ENCODE measurements around the gene HOXB4.
A peak's percentile ranks its signal among the peaks of the same experiment; 100 is the strongest.

HOXB4 gene

DNA sequence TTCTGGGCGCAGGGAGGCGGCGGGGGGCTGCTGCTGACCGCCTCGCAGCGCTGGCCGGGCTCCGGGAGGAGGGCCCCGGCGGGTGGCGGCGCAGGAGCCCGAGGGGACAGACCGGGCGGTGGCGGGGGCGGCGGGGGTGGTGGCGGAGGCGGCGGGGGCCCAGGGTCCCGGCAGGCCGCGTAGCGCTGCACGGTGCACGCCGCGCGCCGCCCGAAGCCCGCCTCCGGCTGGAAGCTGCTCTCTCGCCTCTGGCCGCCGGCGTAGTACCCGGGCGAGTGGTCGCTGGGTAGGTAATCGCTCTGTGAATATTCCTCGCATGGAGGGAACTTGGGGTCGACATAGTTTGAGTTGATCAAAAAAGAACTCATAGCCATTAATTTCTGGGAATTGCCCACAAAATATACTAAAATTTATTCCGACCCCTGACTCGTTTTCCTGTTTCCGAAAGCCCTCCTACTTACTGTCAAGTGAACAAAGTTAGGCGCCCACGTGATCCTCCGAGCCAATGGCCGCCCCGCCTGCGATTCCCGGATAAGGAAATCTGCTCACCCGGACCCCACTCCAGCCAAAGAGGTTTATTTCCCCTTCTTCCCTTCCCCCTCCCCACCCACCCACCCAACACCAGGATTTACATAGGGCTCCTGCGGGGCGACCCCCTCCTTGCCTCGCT is at the start of gene HOXB4:
Gene HOXB4 (minus strand): TSS at position 405 of the 670 bp plus-strand sequence. CDS start 31 bp downstream, at position 374.
- Histone ChIP-seq H3K4me3 (ENCODE audit: low read depth in 1 of 2, low read length in 2 of 2) (peak within 1 kb of the TSS; percentile 54 to 73), H3K27ac (ENCODE audit: low read depth, low read length) (peak within 1 kb of the TSS; percentile 94), H3K27me3 (ENCODE audit: control insufficient read depth in 1 of 2, insufficient read depth in 2 of 2, low read length in 2 of 2) (no peaks in the 10 kb centered on the region), H3K9me3 (ENCODE audit: low read length) (no peaks in the 10 kb centered on the region), H3K36me3 (ENCODE audit: insufficient read depth, low read length) (peaks cover 4% of the 10 kb centered on the region), H3K4me1 (ENCODE audit: insufficient read depth, low read length) (peaks cover 54% of the 10 kb centered on the region), H3K9ac (ENCODE audit: low read length) (peak within 1 kb of the TSS; percentile 82)

DNA sequence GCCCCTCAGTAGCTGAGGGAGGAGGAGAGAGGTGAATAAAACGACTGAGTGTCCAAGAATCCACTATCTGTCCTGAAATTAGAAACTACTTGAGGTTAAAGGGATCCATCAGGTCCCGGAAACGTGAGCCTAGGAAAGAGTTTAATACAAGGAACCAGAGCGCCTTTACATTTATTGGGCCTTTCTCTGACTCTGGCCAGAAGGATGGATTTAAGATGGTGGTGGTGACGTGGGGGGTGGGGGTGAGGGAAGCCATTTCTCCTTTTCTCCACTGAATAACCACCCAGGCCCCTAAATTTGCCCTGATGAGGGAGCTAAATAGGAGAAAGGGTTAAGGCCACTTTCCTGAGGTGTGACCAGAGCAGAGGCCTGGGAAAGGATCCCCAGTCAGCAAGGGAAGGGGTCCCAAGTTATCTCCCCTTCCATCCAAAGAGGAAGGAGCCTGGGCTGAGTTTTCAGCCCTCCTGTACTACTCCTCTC is 49.0 kb upstream of the HOXB4 start:
- peaks cover 77 to 93% of the 10 kb centered on the region in 2 donors for H3K27me3 ChIP-seq (ENCODE audit: control insufficient read depth in 1 of 2, insufficient read depth in 2 of 2, low read length in 2 of 2)
- H3K36me3 ChIP-seq (ENCODE audit: insufficient read depth, low read length): no peaks in the 10 kb centered on the region
- H3K27ac ChIP-seq (ENCODE audit: low read depth, low read length): no peak overlapping the region
- H3K4me1 ChIP-seq (ENCODE audit: insufficient read depth, low read length): no peaks in the 10 kb centered on the region
- no peaks in the 10 kb centered on the region for H3K9me3 ChIP-seq (ENCODE audit: low read length)
- H3K9ac ChIP-seq (ENCODE audit: low read length): no peak overlapping the region
- H3K4me3 ChIP-seq (ENCODE audit: low read depth in 1 of 2, low read length in 2 of 2): no peak overlapping the region

DNA sequence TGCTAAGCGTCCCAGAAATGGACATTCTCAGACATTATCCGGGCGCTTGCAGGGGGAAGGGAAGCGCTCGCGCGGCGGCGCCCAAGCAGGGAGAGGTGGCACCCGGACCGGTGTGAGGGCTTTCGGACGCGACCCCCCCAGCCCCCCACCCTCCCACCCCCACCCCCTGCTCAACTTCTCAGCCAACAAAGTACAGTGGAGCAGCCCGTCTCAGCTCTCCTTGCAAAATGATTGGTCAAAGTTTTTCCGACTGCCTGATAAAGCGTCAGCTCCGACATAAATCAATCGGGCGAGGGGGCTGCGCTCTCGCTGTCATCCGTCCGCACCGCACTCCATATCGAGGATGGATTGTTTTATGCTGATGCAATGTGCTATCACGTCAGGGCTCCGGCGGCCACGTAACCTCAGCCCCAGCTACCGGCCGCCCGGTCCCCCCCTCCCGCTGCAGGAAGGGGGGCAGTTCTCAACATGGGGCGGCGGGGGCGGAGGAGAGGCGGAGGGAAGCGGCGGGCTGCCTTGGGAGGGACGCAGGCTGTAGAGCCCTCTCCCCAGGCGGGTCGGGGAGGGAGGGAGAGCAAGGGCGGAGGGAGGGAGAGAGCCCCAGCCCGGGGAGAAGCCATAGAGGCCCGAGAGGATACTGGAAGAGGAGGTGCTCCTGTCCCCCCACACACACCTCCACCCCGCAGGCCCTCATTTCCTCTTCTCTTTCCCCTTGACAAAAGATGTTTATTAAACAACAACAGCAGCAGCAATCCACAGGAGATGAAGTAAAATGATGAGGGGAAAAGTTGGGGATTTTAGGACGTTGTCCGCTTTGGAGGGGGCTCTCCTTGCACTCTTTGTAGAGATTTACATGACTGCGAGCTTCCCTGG is 48.3 kb upstream of the HOXB4 start, which contains the start of gene HOXB9:
Gene HOXB9 (minus strand): TSS at position 114 of the 873 bp plus-strand sequence. CDS start 89 bp downstream, at position 25.
- no peaks in the 10 kb centered on the region for H3K4me1 ChIP-seq (ENCODE audit: insufficient read depth, low read length)
- no peaks in the 10 kb centered on the region for H3K36me3 ChIP-seq (ENCODE audit: insufficient read depth, low read length)
- H3K9ac ChIP-seq (ENCODE audit: low read length): no peak within 1 kb of the TSS
- H3K9me3 ChIP-seq (ENCODE audit: low read length): no peaks in the 10 kb centered on the region
- peak within 1 kb of the TSS; percentile 26 to 29 for H3K4me3 ChIP-seq (ENCODE audit: low read depth in 1 of 2, low read length in 2 of 2)
- peaks cover 82 to 93% of the 10 kb centered on the region in 2 donors for H3K27me3 ChIP-seq (ENCODE audit: control insufficient read depth in 1 of 2, insufficient read depth in 2 of 2, low read length in 2 of 2)
- no peak within 1 kb of the TSS for H3K27ac ChIP-seq (ENCODE audit: low read depth, low read length)

DNA sequence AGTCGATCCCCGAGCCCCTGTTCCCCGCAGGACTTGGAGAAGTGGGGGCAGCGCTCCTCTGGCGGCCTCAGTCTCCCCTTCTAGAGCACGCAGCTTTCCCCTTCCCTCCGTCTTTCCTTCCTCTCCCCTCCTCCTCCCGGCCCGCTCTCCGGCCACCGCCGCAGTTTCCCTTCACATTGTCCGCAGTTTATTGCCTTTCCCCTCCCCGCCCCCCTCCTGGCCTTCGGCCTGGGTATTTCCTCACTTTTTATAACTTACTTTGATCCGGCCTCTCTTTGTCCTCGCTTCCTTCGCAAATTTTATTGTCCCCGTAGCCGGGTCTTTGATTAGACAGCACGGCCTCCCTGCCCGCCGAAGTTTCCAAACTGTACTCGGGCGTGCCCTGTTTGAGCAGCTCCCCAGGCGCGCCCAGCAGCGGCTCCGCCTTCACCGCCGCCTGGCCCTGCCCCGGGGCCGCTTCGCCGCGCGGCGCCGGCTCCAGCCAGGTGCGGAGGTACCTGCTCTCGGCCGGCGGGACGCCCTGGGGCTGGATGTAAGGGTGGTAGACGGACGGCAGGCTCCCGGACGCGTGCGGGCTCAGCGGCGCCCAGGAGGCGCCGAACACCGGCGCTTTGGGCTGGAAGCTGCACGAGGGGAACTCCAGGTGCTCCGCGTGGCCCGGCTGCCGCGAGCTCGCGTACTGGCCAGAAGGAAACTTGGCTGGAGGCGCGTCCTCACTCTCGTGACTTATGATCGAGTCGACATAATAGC is 47.5 kb upstream of the HOXB4 start:
- H3K4me1 ChIP-seq (ENCODE audit: insufficient read depth, low read length): no peaks in the 10 kb centered on the region
- H3K9ac ChIP-seq (ENCODE audit: low read length): no peak overlapping the region
- no peaks in the 10 kb centered on the region for H3K9me3 ChIP-seq (ENCODE audit: low read length)
- no peaks in the 10 kb centered on the region for H3K36me3 ChIP-seq (ENCODE audit: insufficient read depth, low read length)
- H3K27ac ChIP-seq (ENCODE audit: low read depth, low read length): no peak overlapping the region
- H3K4me3 ChIP-seq (ENCODE audit: low read depth in 1 of 2, low read length in 2 of 2): peak overlapping the region; percentile 26 to 29
- peaks cover 84 to 93% of the 10 kb centered on the region in 2 donors for H3K27me3 ChIP-seq (ENCODE audit: control insufficient read depth in 1 of 2, insufficient read depth in 2 of 2, low read length in 2 of 2)

DNA sequence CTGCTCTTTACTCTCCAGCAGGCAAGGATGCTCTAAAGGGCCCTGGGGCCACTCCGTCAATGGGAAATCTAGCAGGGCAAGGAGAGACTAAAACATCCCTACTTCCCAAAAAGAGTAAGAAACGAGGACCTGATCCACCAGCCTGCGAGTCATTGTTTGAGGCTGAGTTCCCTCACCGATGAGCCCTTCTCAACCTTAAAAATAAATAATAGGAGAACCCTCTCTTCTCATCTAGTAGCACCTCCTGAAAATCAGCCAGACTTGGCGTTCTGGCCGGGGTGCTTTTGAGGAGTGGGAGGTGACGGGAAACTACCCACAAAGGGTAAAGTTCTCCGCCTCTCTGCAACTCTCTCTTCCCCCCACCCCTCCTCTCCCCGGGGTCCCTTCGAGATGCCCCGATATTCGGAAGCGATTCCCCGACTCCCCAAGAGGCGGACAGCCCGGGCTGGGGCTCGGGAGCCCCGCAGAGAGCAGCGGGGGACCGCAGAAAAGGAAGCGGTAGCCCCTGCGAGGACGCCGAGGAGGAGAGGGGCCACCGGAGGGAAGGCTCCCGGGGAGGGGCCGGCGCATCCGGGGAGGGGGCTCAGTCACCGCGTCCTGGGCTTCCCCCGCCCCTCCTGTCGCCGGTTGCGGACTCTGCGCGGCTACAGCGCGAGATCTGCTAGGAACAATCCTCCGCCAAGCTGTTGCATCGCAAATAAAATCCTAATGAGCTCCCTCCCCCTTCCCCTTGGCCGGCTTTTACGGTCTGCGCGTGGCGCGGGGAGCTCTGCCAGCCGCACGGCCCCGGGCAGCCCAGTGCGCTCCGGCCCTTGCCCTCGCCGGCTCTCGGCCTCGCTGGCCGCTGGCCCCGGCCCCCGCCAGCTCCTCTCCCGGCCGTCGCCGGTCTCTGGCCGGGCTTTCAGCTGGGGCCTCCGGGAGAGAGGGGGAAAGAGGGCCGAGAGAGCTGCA is 46.7 kb upstream of the HOXB4 start:
- Histone ChIP-seq H3K4me1 (ENCODE audit: insufficient read depth, low read length) (no peaks in the 10 kb centered on the region), H3K9ac (ENCODE audit: low read length) (no peak overlapping the region), H3K27ac (ENCODE audit: low read depth, low read length) (no peak overlapping the region), H3K27me3 (ENCODE audit: control insufficient read depth in 1 of 2, insufficient read depth in 2 of 2, low read length in 2 of 2) (peaks cover 84 to 95% of the 10 kb centered on the region in 2 donors), H3K36me3 (ENCODE audit: insufficient read depth, low read length) (no peaks in the 10 kb centered on the region), H3K9me3 (ENCODE audit: low read length) (no peaks in the 10 kb centered on the region), H3K4me3 (ENCODE audit: low read depth in 1 of 2, low read length in 2 of 2) (peak overlapping the region; percentile 26 to 29)

DNA sequence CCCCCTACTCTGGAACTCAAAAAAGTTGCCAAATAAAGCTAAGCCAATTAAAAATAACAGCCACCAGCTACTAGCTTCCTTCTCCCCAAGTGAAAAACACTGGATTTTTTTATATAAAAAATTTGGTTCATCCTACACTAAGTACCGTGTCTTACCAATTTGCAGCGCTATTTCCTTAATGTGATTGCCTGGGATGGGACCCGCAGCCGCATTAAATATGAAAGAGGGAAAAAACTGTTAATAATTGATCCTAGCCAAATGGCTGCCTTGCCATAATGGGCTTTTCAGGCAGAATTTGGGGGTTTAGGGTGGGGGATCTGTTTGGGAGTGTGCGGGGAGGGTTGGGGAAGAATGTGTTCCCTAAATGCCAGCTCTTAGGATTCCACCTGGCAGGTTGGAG is 46.0 kb upstream of the HOXB4 start:
- H3K9ac ChIP-seq (ENCODE audit: low read length): no peak overlapping the region
- no peaks in the 10 kb centered on the region for H3K9me3 ChIP-seq (ENCODE audit: low read length)
- no peaks in the 10 kb centered on the region for H3K36me3 ChIP-seq (ENCODE audit: insufficient read depth, low read length)
- no peak overlapping the region for H3K4me3 ChIP-seq (ENCODE audit: low read depth in 1 of 2, low read length in 2 of 2)
- H3K27me3 ChIP-seq (ENCODE audit: control insufficient read depth in 1 of 2, insufficient read depth in 2 of 2, low read length in 2 of 2): peaks cover 83 to 95% of the 10 kb centered on the region in 2 donors
- no peak overlapping the region for H3K27ac ChIP-seq (ENCODE audit: low read depth, low read length)
- peaks cover under 1% of the 10 kb centered on the region for H3K4me1 ChIP-seq (ENCODE audit: insufficient read depth, low read length)

DNA sequence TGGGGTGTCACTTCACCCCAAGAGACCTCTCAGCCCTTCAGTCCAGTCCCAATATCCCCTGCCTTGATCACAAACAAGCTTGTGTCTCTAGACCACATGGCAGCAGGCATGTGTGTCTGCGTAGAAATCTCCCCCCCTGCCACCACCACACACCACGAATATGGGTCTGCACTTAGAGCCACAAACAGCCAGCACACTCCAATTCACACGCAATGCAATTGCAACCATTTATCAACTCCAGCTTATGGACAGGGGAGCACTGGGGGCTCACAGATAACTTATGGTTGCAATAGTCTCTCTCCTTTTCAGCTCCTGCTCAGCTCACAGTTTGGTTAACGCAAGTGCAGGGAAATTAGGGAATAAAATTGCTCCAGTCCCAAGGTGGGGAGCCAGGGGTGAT is 45.4 kb upstream of the HOXB4 start:
- no peak overlapping the region for H3K4me3 ChIP-seq (ENCODE audit: low read depth in 1 of 2, low read length in 2 of 2)
- H3K27me3 ChIP-seq (ENCODE audit: control insufficient read depth in 1 of 2, insufficient read depth in 2 of 2, low read length in 2 of 2): peaks cover 77 to 95% of the 10 kb centered on the region in 2 donors
- no peaks in the 10 kb centered on the region for H3K9me3 ChIP-seq (ENCODE audit: low read length)
- H3K27ac ChIP-seq (ENCODE audit: low read depth, low read length): no peak overlapping the region
- H3K36me3 ChIP-seq (ENCODE audit: insufficient read depth, low read length): no peaks in the 10 kb centered on the region
- H3K4me1 ChIP-seq (ENCODE audit: insufficient read depth, low read length): peaks cover 6% of the 10 kb centered on the region
- no peak overlapping the region for H3K9ac ChIP-seq (ENCODE audit: low read length)

DNA sequence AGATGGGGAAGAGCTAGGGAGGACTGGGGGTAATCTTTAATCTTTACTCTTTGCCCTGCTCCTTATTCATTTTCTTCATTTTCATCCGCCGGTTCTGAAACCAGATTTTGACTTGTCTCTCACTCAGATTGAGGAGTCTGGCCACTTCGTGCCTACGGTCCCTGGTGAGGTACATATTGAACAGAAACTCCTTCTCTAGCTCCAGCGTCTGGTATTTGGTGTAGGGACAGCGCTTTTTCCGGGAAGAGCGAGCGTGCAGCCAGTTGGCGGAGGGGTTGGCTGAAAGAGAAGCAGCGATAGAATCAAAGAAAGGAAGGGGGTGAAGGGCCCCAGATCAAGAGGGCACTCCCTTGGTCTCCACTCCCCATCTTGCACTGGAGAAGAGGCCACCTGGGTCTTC is 44.7 kb upstream of the HOXB4 start:
- Histone ChIP-seq H3K9me3 (ENCODE audit: low read length) (no peaks in the 10 kb centered on the region), H3K9ac (ENCODE audit: low read length) (no peak overlapping the region), H3K4me1 (ENCODE audit: insufficient read depth, low read length) (peaks cover 12% of the 10 kb centered on the region), H3K27me3 (ENCODE audit: control insufficient read depth in 1 of 2, insufficient read depth in 2 of 2, low read length in 2 of 2) (peaks cover 77 to 95% of the 10 kb centered on the region in 2 donors), H3K27ac (ENCODE audit: low read depth, low read length) (no peak overlapping the region), H3K36me3 (ENCODE audit: insufficient read depth, low read length) (no peaks in the 10 kb centered on the region), H3K4me3 (ENCODE audit: low read depth in 1 of 2, low read length in 2 of 2) (no peak overlapping the region)

DNA sequence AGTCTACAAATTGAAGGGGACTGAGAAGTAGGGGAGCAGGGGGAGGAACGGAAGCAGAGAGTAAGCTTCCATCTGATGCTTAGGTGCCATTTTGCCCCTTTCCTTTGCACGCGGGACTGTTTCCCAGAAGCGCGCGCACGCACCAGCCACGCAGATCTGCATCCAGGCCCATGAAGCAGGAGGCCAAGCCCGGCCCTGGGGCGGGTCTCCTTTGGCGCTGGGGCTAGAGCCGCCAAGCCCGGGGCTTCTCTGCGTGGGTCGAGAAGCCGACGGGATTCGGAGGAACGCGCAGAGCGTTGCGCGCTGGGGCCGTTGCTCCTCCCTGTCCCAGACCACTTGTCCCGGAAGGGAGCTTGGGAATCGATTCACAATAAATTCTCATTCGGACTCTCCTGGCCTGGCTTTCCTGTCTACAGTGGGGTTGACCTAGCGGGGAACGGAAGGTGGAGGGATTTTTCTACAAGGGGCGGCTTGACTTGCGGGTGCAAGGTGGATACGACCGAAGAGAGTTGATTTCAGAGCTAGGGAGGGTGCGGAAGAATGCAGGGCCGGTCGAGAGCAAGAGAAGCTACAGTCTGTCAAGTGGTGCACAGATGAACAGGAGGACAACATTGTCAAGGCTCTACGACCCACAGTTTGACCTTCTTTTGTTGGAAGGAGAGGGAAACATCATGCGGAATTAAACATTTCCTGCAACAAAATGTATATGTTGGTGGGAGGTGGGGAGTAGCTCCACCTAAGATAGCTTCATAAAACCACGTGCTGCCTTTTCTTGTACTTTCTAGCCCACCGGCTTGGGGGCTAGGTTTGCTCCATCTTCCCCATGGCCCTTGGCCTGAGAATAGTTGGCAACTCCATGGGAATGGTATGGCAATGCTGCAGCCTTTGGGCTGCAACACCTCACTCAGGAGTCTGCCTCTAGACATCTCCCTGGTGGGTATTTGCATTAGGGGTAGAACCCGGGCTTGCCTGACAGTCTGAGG is 43.6 kb upstream of the HOXB4 start:
- H3K36me3 ChIP-seq (ENCODE audit: insufficient read depth, low read length): no peaks in the 10 kb centered on the region
- no peaks in the 10 kb centered on the region for H3K9me3 ChIP-seq (ENCODE audit: low read length)
- H3K4me3 ChIP-seq (ENCODE audit: low read depth in 1 of 2, low read length in 2 of 2): no peak overlapping the region
- H3K27me3 ChIP-seq (ENCODE audit: control insufficient read depth in 1 of 2, insufficient read depth in 2 of 2, low read length in 2 of 2): peaks cover 77 to 95% of the 10 kb centered on the region in 2 donors
- H3K27ac ChIP-seq (ENCODE audit: low read depth, low read length): no peak overlapping the region
- no peak overlapping the region for H3K9ac ChIP-seq (ENCODE audit: low read length)
- peaks cover 12% of the 10 kb centered on the region for H3K4me1 ChIP-seq (ENCODE audit: insufficient read depth, low read length)
